A673 (cell line): ENCODE results near the gene NUDT3. TPM values are rescaled to one million over a fixed set of nuclear protein-coding genes. Genes with fewer than 3 reads are reported as not detected.
"Not testable (repeated sequence)": the region's sequence is repeated elsewhere in the genome, so short reads cannot be mapped to it uniquely, and the experiment has no call there.

Experiments
- BruUV-seq: library from RNA; stranded (reverse); fragments of 400-500 nt; replicated peaks from 2 replicates; lab custom pipeline; 2021; lab: Mats Ljungman, UMichigan
- CTCF ChIA-PET: fragments of 300-600 bp; sonication (Branson Sonifier 250); formaldehyde crosslinking; loops from one replicate; lab custom pipeline; 2022; ENCODE audit warnings: antibody characterized with exemption; lab: Charles Lee
- POLR2A ChIA-PET: fragments of 300-600 bp; sonication (Branson Sonifier 250); formaldehyde crosslinking; loops from one replicate; lab custom pipeline; 2022; ENCODE audit warnings: antibody characterized with exemption; ENCODE audit not compliant: low non-redundant PET; lab: Charles Lee
- DNase-seq: peaks from one replicate; pipeline ENCODE4 v3.0.0-alpha.2; 2015; ENCODE audit warnings: low spot score
- H3K27ac ChIP-seq: fragments of 200-600 bp; sonication (generic); 2 replicates; pipeline ENCODE4 v1.5.1; 2016; ENCODE audit warnings: mixed run types, low read depth, mild to moderate bottlenecking, mixed read lengths, antibody characterized with exemption, low read length; ENCODE audit not compliant: poor library complexity, severe bottlenecking
- H3K27me3 ChIP-seq: fragments of 200-600 bp; sonication (generic); replicated peaks from 2 replicates; pipeline ENCODE4 v1.6.1; 2017; ENCODE audit warnings: mixed run types, low read depth, mild to moderate bottlenecking, mixed read lengths, antibody characterized with exemption, low read length; ENCODE audit not compliant: insufficient read depth, poor library complexity
- H3K36me3 ChIP-seq: fragments of 200-600 bp; sonication (generic); 2 replicates; pipeline ENCODE4 v1.6.1; 2016; ENCODE audit warnings: mixed run types, mild to moderate bottlenecking, mixed read lengths, antibody characterized with exemption, low read length; ENCODE audit not compliant: insufficient read depth, poor library complexity, severe bottlenecking
- H3K4me1 ChIP-seq: fragments of 200-600 bp; sonication (generic); 2 replicates; pipeline ENCODE4 v1.6.1; 2017; ENCODE audit warnings: mixed run types, mild to moderate bottlenecking, mixed read lengths, antibody characterized with exemption, low read length; ENCODE audit not compliant: insufficient read depth, poor library complexity, severe bottlenecking
- H3K4me3 ChIP-seq: fragments of 200-600 bp; sonication (generic); 2 replicates; pipeline ENCODE4 v1.5.1; 2016; ENCODE audit warnings: low read depth, mixed run types, mild to moderate bottlenecking, mixed read lengths, low read length; ENCODE audit not compliant: poor library complexity, severe bottlenecking
- H3K9me3 ChIP-seq: fragments of 200-600 bp; sonication (generic); 2 replicates; pipeline ENCODE4 v1.6.1; 2016; ENCODE audit warnings: mixed run types, low read depth, mild to moderate bottlenecking, mixed read lengths, antibody characterized with exemption, low read length; ENCODE audit not compliant: poor library complexity, severe bottlenecking
- EZH2 ChIP-seq: fragments of 200-600 bp; sonication (generic); IDR thresholded peaks from 2 replicates; pipeline ENCODE4 v1.6.1; 2017; ENCODE audit warnings: borderline replicate concordance, low read depth, mild to moderate bottlenecking, mixed read lengths, antibody characterized with exemption, low read length; ENCODE audit not compliant: poor library complexity, severe bottlenecking
- intact Hi-C: fragments of 100-400 bp; cut with micrococcal nuclease; formaldehyde crosslinking; loops from one replicate; pipeline ENCODE4 v1.10.0; 2022; ENCODE audit not compliant: unreplicated experiment
- total RNA-seq: library from RNA; stranded (reverse); gene quantifications from 2 replicates; pipeline ENCODE4 v1.2.3, GENCODE V29; 2021
- TF ChIP-seq, protein P1 (sequence below): fragments of 300-800, 200-600 bp; sonication (generic); conservative IDR thresholded peaks from 2 replicates; pipeline ENCODE4 v1.5.1; 2017; ENCODE audit warnings: low read depth, mild to moderate bottlenecking, antibody characterized with exemption, low read length, moderate library complexity, mixed read lengths

NUDT3 gene
- total RNA-seq, 1 experiment from 2014 or later = 34.1 TPM

DNA sequence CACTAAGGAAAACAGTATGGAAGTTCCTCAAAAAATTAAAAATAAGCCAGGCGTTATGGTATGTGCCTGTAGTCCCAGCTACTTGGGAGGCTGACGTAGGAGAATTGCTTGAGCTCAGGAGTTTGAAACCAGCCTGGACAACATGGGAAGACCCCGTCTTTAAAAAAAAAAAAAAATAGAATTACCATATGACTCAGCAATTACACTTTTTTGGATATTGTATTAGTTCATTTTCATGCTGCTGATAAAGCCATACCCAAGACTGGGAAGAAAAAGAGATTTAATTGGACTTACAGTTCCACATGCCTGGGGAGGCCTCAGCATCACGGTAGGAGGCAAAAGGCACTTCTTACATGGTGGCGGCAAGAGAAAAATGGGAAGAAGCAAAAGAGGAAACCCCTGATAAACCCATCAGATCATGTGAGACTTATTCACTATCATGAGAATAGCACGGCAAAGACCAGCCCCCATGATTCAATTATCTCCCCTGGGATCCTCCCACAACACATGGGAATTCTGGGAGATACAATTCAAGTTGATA, 132.9 kb downstream of the NUDT3 start:
- H3K27me3 ChIP-seq = no peaks in the 10 kb centered on the region
- ChIA-PET POLR2A (no interaction called here), CTCF (no interaction called here)
- no peaks in the 10 kb centered on the region for H3K4me1 ChIP-seq
- H3K27ac ChIP-seq = no peak overlapping the region
- no peaks in the 10 kb centered on the region for H3K9me3 ChIP-seq
- intact Hi-C loops = no loop called here
- TF ChIP-seq EZH2 = no peak
- TF ChIP-seq, protein P1, sequence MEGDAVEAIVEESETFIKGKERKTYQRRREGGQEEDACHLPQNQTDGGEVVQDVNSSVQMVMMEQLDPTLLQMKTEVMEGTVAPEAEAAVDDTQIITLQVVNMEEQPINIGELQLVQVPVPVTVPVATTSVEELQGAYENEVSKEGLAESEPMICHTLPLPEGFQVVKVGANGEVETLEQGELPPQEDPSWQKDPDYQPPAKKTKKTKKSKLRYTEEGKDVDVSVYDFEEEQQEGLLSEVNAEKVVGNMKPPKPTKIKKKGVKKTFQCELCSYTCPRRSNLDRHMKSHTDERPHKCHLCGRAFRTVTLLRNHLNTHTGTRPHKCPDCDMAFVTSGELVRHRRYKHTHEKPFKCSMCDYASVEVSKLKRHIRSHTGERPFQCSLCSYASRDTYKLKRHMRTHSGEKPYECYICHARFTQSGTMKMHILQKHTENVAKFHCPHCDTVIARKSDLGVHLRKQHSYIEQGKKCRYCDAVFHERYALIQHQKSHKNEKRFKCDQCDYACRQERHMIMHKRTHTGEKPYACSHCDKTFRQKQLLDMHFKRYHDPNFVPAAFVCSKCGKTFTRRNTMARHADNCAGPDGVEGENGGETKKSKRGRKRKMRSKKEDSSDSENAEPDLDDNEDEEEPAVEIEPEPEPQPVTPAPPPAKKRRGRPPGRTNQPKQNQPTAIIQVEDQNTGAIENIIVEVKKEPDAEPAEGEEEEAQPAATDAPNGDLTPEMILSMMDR = no peak
- no peak overlapping the region for H3K4me3 ChIP-seq
- no TSS peak for BruUV-seq
- DNase-seq = no peak
- no peaks in the 10 kb centered on the region for H3K36me3 ChIP-seq

- DNase-seq, H3K4me3 ChIP-seq, POLR2A ChIA-PET, H3K27ac ChIP-seq, H3K4me1 ChIP-seq, CTCF ChIA-PET, H3K36me3 ChIP-seq, intact Hi-C loops, H3K9me3 ChIP-seq, BruUV-seq, H3K27me3 ChIP-seq: not testable (repeated sequence)
Measured at GRCh38 chr6:34252395-34252794, 140.1 kb downstream of the NUDT3 start.

DNA sequence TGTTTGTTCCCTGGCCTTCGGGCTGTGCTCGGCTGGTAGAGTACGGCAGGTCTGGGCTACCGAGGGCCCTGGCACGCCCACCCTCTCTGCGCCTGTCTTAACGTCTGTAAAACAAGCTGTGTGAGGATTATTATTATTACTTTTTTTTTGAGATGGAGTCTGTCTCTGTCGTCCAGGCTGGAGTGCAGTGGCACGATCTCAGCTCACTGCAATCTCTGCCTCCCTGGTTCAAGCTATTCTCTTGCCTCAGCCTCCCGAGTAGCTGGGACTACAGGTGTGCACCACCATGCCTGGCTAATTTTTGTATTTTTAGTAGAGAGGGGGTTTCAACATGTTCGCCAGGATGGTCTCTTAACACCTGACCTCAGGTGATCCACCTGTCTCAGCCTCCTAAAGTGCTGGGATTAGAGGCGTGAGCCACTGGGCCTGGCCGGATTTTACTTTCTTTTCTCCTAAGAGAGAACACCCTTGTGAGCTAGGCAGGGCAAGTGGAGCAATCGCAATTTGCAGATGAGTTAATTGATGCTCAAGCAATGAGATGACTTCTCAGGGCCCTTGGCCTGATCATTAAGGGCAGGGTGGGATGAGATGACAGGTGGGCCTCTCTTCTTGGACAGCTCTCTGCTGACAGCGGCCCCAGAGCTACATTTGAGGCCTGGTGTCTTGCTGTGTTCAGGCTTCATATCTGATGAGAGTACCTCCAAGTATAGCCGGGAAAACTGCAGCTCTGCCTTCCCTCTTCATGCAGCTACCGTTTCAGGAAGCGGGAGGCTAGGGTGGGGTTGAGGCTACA, 142.8 kb downstream of the NUDT3 start:
- Histone ChIP-seq H3K27ac (peak overlapping the region; percentile 72), H3K36me3 (no peaks in the 10 kb centered on the region), H3K4me1 (peaks cover 11% of the 10 kb centered on the region), H3K27me3 (no peaks in the 10 kb centered on the region), H3K9me3 (no peaks in the 10 kb centered on the region), H3K4me3 (peak overlapping the region; percentile 81)
- no peak for DNase-seq
- no TSS peak for BruUV-seq
- ChIA-PET CTCF (interaction anchor here (0.5 to 1.9 kb wide), 9 partner anchors 13 to 668 kb away, joined by 3 to 34 read pairs (median 3); partner anchors contain the start of genes HMGA1 and NUDT3), POLR2A (no interaction called here)
- intact Hi-C loops = loop anchor here (1.0 to 5.0 kb wide), 2 partner anchors 166 to 358 kb away; no protein-coding TSS in a partner anchor
- TF ChIP-seq, protein P1 = no peak
- TF ChIP-seq EZH2 = no peak
